ENCODE data around the gene LMF1. TPM values are rescaled to one million over a fixed set of nuclear protein-coding genes. Genes with fewer than 3 reads are reported as not detected.
A peak's percentile ranks its signal among the peaks of the same experiment; 100 is the strongest.

Gene LMF1
- total RNA-seq, 1 donor = 35.8 TPM

- Histone ChIP-seq H3K4me3 (ENCODE audit: insufficient read depth, low read length) (no peak overlapping the region), H2AFZ (ENCODE audit: low read length) (no peak overlapping the region), H3K27me3 (ENCODE audit: insufficient read depth, low read length) (no peaks in the 10 kb centered on the region), H3K9me3 (ENCODE audit: low read depth, low read length) (peaks cover 3% of the 10 kb centered on the region), H4K20me1 (ENCODE audit: insufficient read depth, low read length) (no peaks in the 10 kb centered on the region), H3K79me2 (ENCODE audit: insufficient read depth, low read length) (no peaks in the 10 kb centered on the region), H3K27ac (ENCODE audit: low read depth, low read length) (no peak overlapping the region), H3K4me1 (ENCODE audit: insufficient read depth, low read length) (no peaks in the 10 kb centered on the region), H3K4me2 (ENCODE audit: insufficient read depth, low read length) (no peak overlapping the region), H3K36me3 (ENCODE audit: insufficient read depth, low read length) (no peaks in the 10 kb centered on the region)
- DNase-seq (ENCODE audit: insufficient read length, low spot score, missing footprints) = peak; percentile 67
- TF ChIP-seq CTCF (IDR thresholded peaks at IDR 0.05; ENCODE audit: extremely low read depth, low read depth, low read length) = no peak
These were observed 33.1 kb downstream of the LMF1 start for GRCh38 chr16:937723-938122.

- Histone ChIP-seq H2AFZ (ENCODE audit: low read length) (no peak overlapping the region), H4K20me1 (ENCODE audit: insufficient read depth, low read length) (no peaks in the 10 kb centered on the region), H3K9me3 (ENCODE audit: low read depth, low read length) (peaks cover 3% of the 10 kb centered on the region), H3K4me2 (ENCODE audit: insufficient read depth, low read length) (no peak overlapping the region), H3K4me1 (ENCODE audit: insufficient read depth, low read length) (no peaks in the 10 kb centered on the region), H3K27ac (ENCODE audit: low read depth, low read length) (no peak overlapping the region), H3K27me3 (ENCODE audit: insufficient read depth, low read length) (no peaks in the 10 kb centered on the region), H3K36me3 (ENCODE audit: insufficient read depth, low read length) (no peaks in the 10 kb centered on the region), H3K79me2 (ENCODE audit: insufficient read depth, low read length) (no peaks in the 10 kb centered on the region), H3K4me3 (ENCODE audit: insufficient read depth, low read length) (no peak overlapping the region)
- TF ChIP-seq CTCF (IDR thresholded peaks at IDR 0.05; ENCODE audit: extremely low read depth, low read depth, low read length) = no peak
- no peak for DNase-seq (ENCODE audit: insufficient read length, low spot score, missing footprints)
These were observed 33.5 kb downstream of the LMF1 start for GRCh38 chr16:937311-937710.

- TF ChIP-seq CTCF (IDR thresholded peaks at IDR 0.05; ENCODE audit: extremely low read depth, low read depth, low read length) = no peak
- Histone ChIP-seq H3K36me3 (ENCODE audit: insufficient read depth, low read length) (no peaks in the 10 kb centered on the region), H3K9me3 (ENCODE audit: low read depth, low read length) (no peaks in the 10 kb centered on the region), H3K4me1 (ENCODE audit: insufficient read depth, low read length) (no peaks in the 10 kb centered on the region), H3K4me3 (ENCODE audit: insufficient read depth, low read length) (no peak overlapping the region), H3K4me2 (ENCODE audit: insufficient read depth, low read length) (no peak overlapping the region), H4K20me1 (ENCODE audit: insufficient read depth, low read length) (no peaks in the 10 kb centered on the region), H3K27ac (ENCODE audit: low read depth, low read length) (no peak overlapping the region), H3K79me2 (ENCODE audit: insufficient read depth, low read length) (no peaks in the 10 kb centered on the region), H2AFZ (ENCODE audit: low read length) (no peak overlapping the region), H3K27me3 (ENCODE audit: insufficient read depth, low read length) (no peaks in the 10 kb centered on the region)
- DNase-seq (ENCODE audit: insufficient read length, low spot score, missing footprints) = peak; percentile 5
These were observed 35.1 kb downstream of the LMF1 start for GRCh38 chr16:935684-936083.

- H3K4me3 ChIP-seq (ENCODE audit: insufficient read depth, low read length) = no peak overlapping the region
- H3K4me1 ChIP-seq (ENCODE audit: insufficient read depth, low read length) = no peaks in the 10 kb centered on the region
- no peaks in the 10 kb centered on the region for H3K9me3 ChIP-seq (ENCODE audit: low read depth, low read length)
- H3K27me3 ChIP-seq (ENCODE audit: insufficient read depth, low read length) = no peaks in the 10 kb centered on the region
- peak; percentile 57 for DNase-seq (ENCODE audit: insufficient read length, low spot score, missing footprints)
- H3K27ac ChIP-seq (ENCODE audit: low read depth, low read length) = no peak overlapping the region
- TF ChIP-seq CTCF (IDR thresholded peaks at IDR 0.05; ENCODE audit: extremely low read depth, low read depth, low read length) = no peak
- H3K4me2 ChIP-seq (ENCODE audit: insufficient read depth, low read length) = no peak overlapping the region
- no peaks in the 10 kb centered on the region for H4K20me1 ChIP-seq (ENCODE audit: insufficient read depth, low read length)
- no peaks in the 10 kb centered on the region for H3K36me3 ChIP-seq (ENCODE audit: insufficient read depth, low read length)
- no peaks in the 10 kb centered on the region for H3K79me2 ChIP-seq (ENCODE audit: insufficient read depth, low read length)
- no peak overlapping the region for H2AFZ ChIP-seq (ENCODE audit: low read length)
These were observed 36.6 kb downstream of the LMF1 start for GRCh38 chr16:934178-934577.

Measured in osteoblast (primary cell).